Body of pancreas (tissue), 4 donors: ENCODE data around the gene CACNA1C.

Experiments used
- POLR2A ChIP-seq, 3 donors: fragments of 450-650 bp; IDR thresholded peaks; one replicate each; pipeline ENCODE4 v1.6.1; 2016; ENCODE audit warnings: antibody characterized with exemption in 3 of 3, mild to moderate bottlenecking in 2 of 3
- TF ChIP-seq, protein P1 (sequence below), 7 experiments: fragments of 450-650 bp in 4 of 7; fragments of 200-600 bp in 3 of 7; sonication (generic) in 3 of 7; IDR thresholded peaks; one replicate each; pipeline ENCODE4 v1.5.1; 2016 to 2019; ENCODE audit warnings: antibody characterized with exemption in 7 of 7

DNA sequence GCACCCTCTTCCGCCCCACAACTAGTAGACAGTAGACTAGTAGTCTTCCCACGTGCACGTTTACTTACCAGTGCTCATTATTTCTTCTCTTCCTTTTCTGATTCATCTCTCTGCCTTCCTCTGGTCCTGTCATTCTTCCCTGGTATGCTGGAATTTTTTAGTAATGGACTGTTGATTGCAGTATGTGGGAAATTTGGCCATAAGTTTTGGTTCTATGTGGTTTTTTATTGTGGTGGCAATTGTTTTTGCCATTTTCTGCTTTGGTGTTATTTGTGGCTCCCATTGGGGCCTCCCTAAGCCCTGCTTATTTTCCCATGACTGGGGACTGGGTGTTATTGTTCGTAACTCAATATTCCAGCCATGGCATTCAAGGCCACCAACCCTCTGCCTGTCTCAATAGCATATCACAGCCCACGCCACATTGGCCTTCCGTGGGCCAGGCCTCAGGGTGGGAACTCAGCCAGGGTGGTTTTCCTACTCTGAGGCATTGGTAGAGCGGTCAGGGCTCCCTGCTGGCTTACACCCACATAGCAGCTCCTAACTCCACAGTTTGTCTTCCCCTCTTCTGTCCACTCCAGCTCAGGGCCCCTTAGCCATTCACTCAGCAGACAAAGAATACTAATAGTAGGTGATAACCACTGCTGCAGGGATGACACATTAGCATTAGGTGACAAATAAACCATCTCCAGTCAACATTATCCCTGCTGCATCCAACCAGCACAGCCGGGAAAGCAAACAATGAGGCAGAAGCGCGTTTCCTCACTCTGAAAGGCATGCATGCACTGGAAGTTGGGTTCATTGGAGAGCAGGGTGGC is 321.5 kb downstream of the CACNA1C start:
- TF ChIP-seq POLR2A (IDR thresholded peaks at IDR 0.05): no peak
- TF ChIP-seq, protein P1, sequence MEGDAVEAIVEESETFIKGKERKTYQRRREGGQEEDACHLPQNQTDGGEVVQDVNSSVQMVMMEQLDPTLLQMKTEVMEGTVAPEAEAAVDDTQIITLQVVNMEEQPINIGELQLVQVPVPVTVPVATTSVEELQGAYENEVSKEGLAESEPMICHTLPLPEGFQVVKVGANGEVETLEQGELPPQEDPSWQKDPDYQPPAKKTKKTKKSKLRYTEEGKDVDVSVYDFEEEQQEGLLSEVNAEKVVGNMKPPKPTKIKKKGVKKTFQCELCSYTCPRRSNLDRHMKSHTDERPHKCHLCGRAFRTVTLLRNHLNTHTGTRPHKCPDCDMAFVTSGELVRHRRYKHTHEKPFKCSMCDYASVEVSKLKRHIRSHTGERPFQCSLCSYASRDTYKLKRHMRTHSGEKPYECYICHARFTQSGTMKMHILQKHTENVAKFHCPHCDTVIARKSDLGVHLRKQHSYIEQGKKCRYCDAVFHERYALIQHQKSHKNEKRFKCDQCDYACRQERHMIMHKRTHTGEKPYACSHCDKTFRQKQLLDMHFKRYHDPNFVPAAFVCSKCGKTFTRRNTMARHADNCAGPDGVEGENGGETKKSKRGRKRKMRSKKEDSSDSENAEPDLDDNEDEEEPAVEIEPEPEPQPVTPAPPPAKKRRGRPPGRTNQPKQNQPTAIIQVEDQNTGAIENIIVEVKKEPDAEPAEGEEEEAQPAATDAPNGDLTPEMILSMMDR (IDR thresholded peaks at IDR 0.05): no peak
